ENCODE results near the gene SYNGR4. TPM values are rescaled to one million over a fixed set of nuclear protein-coding genes. Genes with fewer than 3 reads are reported as not detected.

The SYNGR4 gene
- total and polyA plus RNA-seq, 8 donors, result not detected

- H3K4me1 ChIP-seq, result no peaks in the 10 kb centered on the region
- intact Hi-C loops (cut with DNase I; ENCODE audit: low total_unique reads), result no loop called here
- H3K36me3 ChIP-seq, result peaks cover 0 to 21% (median 13%) of the 10 kb centered on the region in 4 donors
- H3K27me3 ChIP-seq, result no peaks in the 10 kb centered on the region
- WGBS, 5 donors, result 91 to 97% (median 93%) methylated on average over 23 of the region's 23 CpGs
- no peak for TF ChIP-seq EP300 (IDR thresholded peaks at IDR 0.05)
- TF ChIP-seq POLR2A (IDR thresholded peaks at IDR 0.05), result no peak
- TF ChIP-seq POLR2AphosphoS5 (IDR thresholded peaks at IDR 0.05), result no peak
- TF ChIP-seq CTCF (IDR thresholded peaks at IDR 0.05), result no peak
- H3K4me3 ChIP-seq, result no peak overlapping the region
- no peak overlapping the region for H3K27ac ChIP-seq
- DNase-seq, result no peak
- no peaks in the 10 kb centered on the region for H3K9me3 ChIP-seq
Observed at GRCh38 chr19:48342841-48343540, 21.2 kb upstream of the SYNGR4 start.

GRCh38 chr19:48344892-48345291, 19.3 kb upstream of the SYNGR4 start:
- H3K9me3 ChIP-seq, result no peaks in the 10 kb centered on the region
- H3K27ac ChIP-seq, result no peak overlapping the region
- peaks cover 0 to 21% (median 13%) of the 10 kb centered on the region in 4 donors for H3K36me3 ChIP-seq
- no peak for DNase-seq
- intact Hi-C loops (cut with DNase I; ENCODE audit: low total_unique reads), result no loop called here
- 92 to 97% (median 97%) methylated on average over 4 to 6 of the region's 6 CpGs for WGBS, 5 donors
- H3K4me3 ChIP-seq, result no peak overlapping the region
- H3K4me1 ChIP-seq, result no peaks in the 10 kb centered on the region
- H3K27me3 ChIP-seq, result no peaks in the 10 kb centered on the region
- no peak for TF ChIP-seq EP300 (IDR thresholded peaks at IDR 0.05)
- TF ChIP-seq CTCF (IDR thresholded peaks at IDR 0.05), result no peak
- no peak for TF ChIP-seq POLR2AphosphoS5 (IDR thresholded peaks at IDR 0.05)
- no peak for TF ChIP-seq POLR2A (IDR thresholded peaks at IDR 0.05)

- peaks cover 0 to 17% (median 12%) of the 10 kb centered on the region in 4 donors for H3K36me3 ChIP-seq
- H3K4me3 ChIP-seq, result no peak overlapping the region
- TF ChIP-seq POLR2AphosphoS5 (IDR thresholded peaks at IDR 0.05) (no peak), CTCF (IDR thresholded peaks at IDR 0.05) (no peak), POLR2A (IDR thresholded peaks at IDR 0.05) (no peak), EP300 (IDR thresholded peaks at IDR 0.05) (no peak)
- H3K27ac ChIP-seq, result no peak overlapping the region
- intact Hi-C loops (cut with DNase I; ENCODE audit: low total_unique reads), result no loop called here
- no peaks in the 10 kb centered on the region for H3K9me3 ChIP-seq
- no peak for DNase-seq
- no peaks in the 10 kb centered on the region for H3K4me1 ChIP-seq
- H3K27me3 ChIP-seq, result no peaks in the 10 kb centered on the region
- WGBS, 5 donors, result 88 to 94% (median 91%) methylated on average over 2 of the region's 2 CpGs
Observed at GRCh38 chr19:48346191-48346590, 18.0 kb upstream of the SYNGR4 start.

- peak in 1 of 2 donors; percentile 64 for DNase-seq
- Histone ChIP-seq H3K4me1 (no peaks in the 10 kb centered on the region), H3K9me3 (no peaks in the 10 kb centered on the region), H3K4me3 (no peak overlapping the region), H3K36me3 (peaks cover 0 to 6% (median 2%) of the 10 kb centered on the region in 4 donors), H3K27ac (no peak overlapping the region), H3K27me3 (no peaks in the 10 kb centered on the region)
- WGBS, 5 donors, result 70 to 86% (median 76%) methylated on average over 5 of the region's 5 CpGs
- no peak for TF ChIP-seq POLR2A (IDR thresholded peaks at IDR 0.05)
- intact Hi-C loops (cut with DNase I; ENCODE audit: low total_unique reads), result no loop called here
Observed at GRCh38 chr19:48348045-48348444, 16.1 kb upstream of the SYNGR4 start.

- whole genome bisulfite sequencing, 5 donors, result 89 to 96% (median 92%) methylated on average over 7 of the region's 7 CpGs
- no peak overlapping the region for H3K4me3 ChIP-seq
- intact Hi-C loops (cut with DNase I; ENCODE audit: low total_unique reads), result no loop called here
- no peaks in the 10 kb centered on the region for H3K9me3 ChIP-seq
- no peaks in the 10 kb centered on the region for H3K27me3 ChIP-seq
- no peaks in the 10 kb centered on the region for H3K4me1 ChIP-seq
- DNase-seq, result no peak
- H3K27ac ChIP-seq, result no peak overlapping the region
- TF ChIP-seq POLR2AphosphoS5 (IDR thresholded peaks at IDR 0.05) (no peak), POLR2A (IDR thresholded peaks at IDR 0.05) (no peak), CTCF (IDR thresholded peaks at IDR 0.05) (no peak), EP300 (IDR thresholded peaks at IDR 0.05) (no peak)
- H3K36me3 ChIP-seq, result no peaks in the 10 kb centered on the region
Observed at GRCh38 chr19:48348737-48349136, 15.4 kb upstream of the SYNGR4 start.
